ENCODE results near the gene SH3GL3. TPM values are rescaled to one million over a fixed set of nuclear protein-coding genes. Genes with fewer than 3 reads are reported as not detected.

SH3GL3 gene
- total RNA-seq, 1 experiment from 2014 or later = not detected

DNA sequence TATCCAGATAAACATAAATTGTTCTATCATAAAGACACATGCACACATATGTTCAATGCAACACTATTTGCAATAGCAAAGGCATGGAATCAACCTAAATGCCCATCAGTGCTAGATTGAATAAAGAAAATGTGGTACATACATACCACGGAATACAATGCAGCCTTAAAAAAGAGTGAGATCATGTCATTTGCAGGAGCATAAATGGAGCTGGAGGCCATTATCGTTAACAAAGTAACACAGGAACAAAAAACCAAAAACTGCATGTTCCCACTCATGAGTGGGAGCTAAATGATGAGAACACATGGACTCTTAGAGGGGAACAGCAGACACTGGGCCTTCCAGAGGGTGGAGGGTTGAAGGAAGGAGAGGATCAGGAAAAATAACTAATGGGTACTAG lies 79.2 kb downstream of the SH3GL3 start:
- in situ Hi-C loops (cut with HindIII; ENCODE audit: low pct_unique_long_range_greater_than_20kb, low sequenced_read_pairs) = no loop called here
- H3K27me3 ChIP-seq (ENCODE audit: control insufficient read depth, insufficient read depth, low read length) = no peaks in the 10 kb centered on the region
- ATAC-seq (no peak), DNase-seq (ENCODE audit: low read depth, low spot score) (no peak)
- intact Hi-C loops (cut with micrococcal nuclease; ENCODE audit: unreplicated experiment) = no loop called here
- no peaks in the 10 kb centered on the region for H3K4me1 ChIP-seq (ENCODE audit: control insufficient read depth, insufficient read depth, low read length)
- 0 out of 2 replicates have a peak, but pooled peaks cover 5% of the 10 kb centered on the region for H3K9me3 ChIP-seq (ENCODE audit: control insufficient read depth, insufficient read depth, low read depth, low read length)
- no peaks in the 10 kb centered on the region for H3K36me3 ChIP-seq (ENCODE audit: control insufficient read depth, insufficient read depth, low read length)
- no peak for TF ChIP-seq SIN3A (IDR thresholded peaks at IDR 0.05; ENCODE audit: borderline replicate concordance, insufficient read depth, low read depth, low read length)
- no peak for TF ChIP-seq REST (IDR thresholded peaks at IDR 0.05; ENCODE audit: insufficient read depth in 1 of 2, low read depth in 2 of 2, low read length in 1 of 2)
- no peak for TF ChIP-seq POLR2AphosphoS5 (IDR thresholded peaks at IDR 0.05; ENCODE audit: low read depth, low read length)
- TF ChIP-seq TCF7L2 (IDR thresholded peaks at IDR 0.05; ENCODE audit: low read depth, low read length) = no peak
- TF ChIP-seq, protein P1, sequence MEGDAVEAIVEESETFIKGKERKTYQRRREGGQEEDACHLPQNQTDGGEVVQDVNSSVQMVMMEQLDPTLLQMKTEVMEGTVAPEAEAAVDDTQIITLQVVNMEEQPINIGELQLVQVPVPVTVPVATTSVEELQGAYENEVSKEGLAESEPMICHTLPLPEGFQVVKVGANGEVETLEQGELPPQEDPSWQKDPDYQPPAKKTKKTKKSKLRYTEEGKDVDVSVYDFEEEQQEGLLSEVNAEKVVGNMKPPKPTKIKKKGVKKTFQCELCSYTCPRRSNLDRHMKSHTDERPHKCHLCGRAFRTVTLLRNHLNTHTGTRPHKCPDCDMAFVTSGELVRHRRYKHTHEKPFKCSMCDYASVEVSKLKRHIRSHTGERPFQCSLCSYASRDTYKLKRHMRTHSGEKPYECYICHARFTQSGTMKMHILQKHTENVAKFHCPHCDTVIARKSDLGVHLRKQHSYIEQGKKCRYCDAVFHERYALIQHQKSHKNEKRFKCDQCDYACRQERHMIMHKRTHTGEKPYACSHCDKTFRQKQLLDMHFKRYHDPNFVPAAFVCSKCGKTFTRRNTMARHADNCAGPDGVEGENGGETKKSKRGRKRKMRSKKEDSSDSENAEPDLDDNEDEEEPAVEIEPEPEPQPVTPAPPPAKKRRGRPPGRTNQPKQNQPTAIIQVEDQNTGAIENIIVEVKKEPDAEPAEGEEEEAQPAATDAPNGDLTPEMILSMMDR (IDR thresholded peaks at IDR 0.05) = no peak
- CTCF ChIA-PET = no interaction called here
- no peak overlapping the region for H3K27ac ChIP-seq (ENCODE audit: low read length)
- no peak overlapping the region for H3K4me3 ChIP-seq (ENCODE audit: low read depth in 2 of 2, low read length in 2 of 2)
- POLR2A ChIA-PET = no interaction called here
- BruUV-seq (replicated peaks) = no TSS peak

- H3K9me3 ChIP-seq (ENCODE audit: control insufficient read depth, insufficient read depth, low read depth, low read length) = no peaks in the 10 kb centered on the region
- in situ Hi-C loops (cut with HindIII; ENCODE audit: low pct_unique_long_range_greater_than_20kb, low sequenced_read_pairs) = no loop called here
- no peak overlapping the region for H3K4me3 ChIP-seq (ENCODE audit: low read depth in 2 of 2, low read length in 2 of 2)
- ATAC-seq (no peak), DNase-seq (ENCODE audit: low read depth, low spot score) (no peak)
- H3K27ac ChIP-seq (ENCODE audit: low read length) = no peak overlapping the region
- H3K4me1 ChIP-seq (ENCODE audit: control insufficient read depth, insufficient read depth, low read length) = no peaks in the 10 kb centered on the region
- intact Hi-C loops (cut with micrococcal nuclease; ENCODE audit: unreplicated experiment) = no loop called here
- ChIA-PET POLR2A (no interaction called here), CTCF (no interaction called here)
- no TSS peak for BruUV-seq (replicated peaks)
- H3K27me3 ChIP-seq (ENCODE audit: control insufficient read depth, insufficient read depth, low read length) = no peaks in the 10 kb centered on the region
- no peak for TF ChIP-seq POLR2AphosphoS5 (IDR thresholded peaks at IDR 0.05; ENCODE audit: low read depth, low read length)
- TF ChIP-seq TCF7L2 (IDR thresholded peaks at IDR 0.05; ENCODE audit: low read depth, low read length) = no peak
- no peak for TF ChIP-seq REST (IDR thresholded peaks at IDR 0.05; ENCODE audit: insufficient read depth in 1 of 2, low read depth in 2 of 2, low read length in 1 of 2)
- TF ChIP-seq, protein P1 (IDR thresholded peaks at IDR 0.05) = no peak
- no peak for TF ChIP-seq SIN3A (IDR thresholded peaks at IDR 0.05; ENCODE audit: borderline replicate concordance, insufficient read depth, low read depth, low read length)
- H3K36me3 ChIP-seq (ENCODE audit: control insufficient read depth, insufficient read depth, low read length) = no peaks in the 10 kb centered on the region
Observed at GRCh38 chr15:83533410-83533962, 86.3 kb downstream of the SH3GL3 start.
